HG02938 (cell line): ENCODE results near the gene SGTA.

Experiments used
- ATAC-seq: cut with Tn5 transposase; IDR thresholded peaks from one replicate; pipeline ENCODE4 v1.9.1; 2021; ENCODE audit warnings: mild to moderate bottlenecking, moderate library complexity; ENCODE audit not compliant: unreplicated experiment

Gene SGTA

DNA sequence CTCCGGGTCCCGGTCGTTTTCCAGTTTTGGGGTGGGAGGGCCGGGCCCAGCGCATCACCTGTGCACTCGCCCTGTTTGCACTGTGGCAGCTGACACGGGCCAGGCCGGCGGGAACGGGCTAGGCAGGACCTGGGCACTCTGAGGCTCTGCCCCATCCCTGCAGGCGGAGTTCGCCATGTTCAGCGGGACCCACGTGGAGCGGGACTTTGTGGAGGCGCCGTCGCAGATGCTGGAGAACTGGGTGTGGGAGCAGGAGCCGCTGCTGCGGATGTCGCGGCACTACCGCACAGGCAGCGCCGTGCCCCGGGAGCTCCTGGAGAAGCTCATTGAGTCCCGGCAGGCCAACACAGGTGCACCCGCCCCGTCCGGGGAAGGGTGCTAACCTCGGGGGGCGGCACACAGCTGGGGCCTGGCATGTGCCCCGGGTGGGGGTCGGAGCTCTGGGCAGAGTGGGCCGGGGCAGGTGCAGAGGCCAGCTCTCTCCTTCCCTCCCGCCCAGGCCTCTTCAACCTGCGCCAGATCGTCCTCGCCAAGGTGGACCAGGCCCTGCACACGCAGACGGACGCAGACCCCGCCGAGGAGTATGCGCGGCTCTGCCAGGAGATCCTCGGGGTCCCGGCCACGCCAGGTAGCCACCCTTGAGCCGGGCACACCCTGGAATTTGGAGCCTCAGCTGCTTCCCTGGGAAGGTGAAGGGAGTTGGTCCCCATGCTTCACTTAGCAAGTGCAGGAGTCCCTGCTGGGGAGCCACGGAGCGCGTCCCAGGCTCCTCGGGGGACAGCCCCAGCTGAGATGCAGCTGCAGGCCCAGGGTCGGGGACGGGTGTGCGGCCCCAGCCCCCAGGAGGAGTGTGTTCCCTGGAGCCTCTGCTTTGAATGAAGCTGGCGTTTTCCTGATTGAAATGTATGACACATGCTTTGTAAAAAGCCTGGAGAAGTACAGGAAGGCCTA, 27.3 kb upstream of the SGTA start:
- no peak for ATAC-seq

DNA sequence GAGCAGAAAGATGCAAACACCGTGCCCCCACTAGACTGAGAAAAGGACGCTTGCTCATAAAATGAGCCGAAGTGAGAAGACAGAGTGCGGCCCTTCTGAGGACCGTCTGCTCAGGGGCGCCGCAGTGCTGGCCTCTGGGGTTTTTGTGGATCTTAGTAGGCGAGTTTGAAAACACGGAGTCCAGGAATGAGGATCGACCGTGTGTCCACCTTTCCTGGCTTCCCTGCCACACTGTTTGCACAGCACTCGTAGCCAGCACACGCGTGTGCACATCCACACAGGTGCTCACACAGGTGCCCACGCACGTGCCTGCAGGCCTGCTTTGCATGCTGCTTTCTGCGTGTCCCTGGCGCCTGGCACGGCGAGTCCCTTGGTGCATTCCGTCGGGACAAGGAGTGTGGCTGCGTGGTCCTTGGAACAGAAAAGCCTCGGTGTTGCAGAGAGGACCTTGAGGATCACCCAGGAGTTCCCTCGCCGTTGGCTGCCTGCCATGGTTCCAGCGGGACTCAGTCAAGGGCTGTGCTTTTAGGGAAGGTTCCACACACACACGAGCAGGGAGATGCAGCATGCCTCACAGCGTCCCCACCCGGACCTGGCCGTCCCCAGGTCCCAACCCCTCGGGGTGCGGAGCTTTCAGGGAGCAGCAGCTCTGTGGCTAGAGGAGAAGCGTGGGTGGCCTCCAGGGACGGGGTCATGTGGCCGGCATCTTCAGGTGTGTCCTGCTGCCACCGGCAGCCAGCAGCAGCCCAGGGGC, 26.5 kb upstream of the SGTA start:
- ATAC-seq = no peak

GRCh38 chr19:2808129-2808941, 25.3 kb upstream of the SGTA start:
- ATAC-seq = no peak

GRCh38 chr19:2807379-2808128, 24.5 kb upstream of the SGTA start:
- ATAC-seq = no peak

DNA sequence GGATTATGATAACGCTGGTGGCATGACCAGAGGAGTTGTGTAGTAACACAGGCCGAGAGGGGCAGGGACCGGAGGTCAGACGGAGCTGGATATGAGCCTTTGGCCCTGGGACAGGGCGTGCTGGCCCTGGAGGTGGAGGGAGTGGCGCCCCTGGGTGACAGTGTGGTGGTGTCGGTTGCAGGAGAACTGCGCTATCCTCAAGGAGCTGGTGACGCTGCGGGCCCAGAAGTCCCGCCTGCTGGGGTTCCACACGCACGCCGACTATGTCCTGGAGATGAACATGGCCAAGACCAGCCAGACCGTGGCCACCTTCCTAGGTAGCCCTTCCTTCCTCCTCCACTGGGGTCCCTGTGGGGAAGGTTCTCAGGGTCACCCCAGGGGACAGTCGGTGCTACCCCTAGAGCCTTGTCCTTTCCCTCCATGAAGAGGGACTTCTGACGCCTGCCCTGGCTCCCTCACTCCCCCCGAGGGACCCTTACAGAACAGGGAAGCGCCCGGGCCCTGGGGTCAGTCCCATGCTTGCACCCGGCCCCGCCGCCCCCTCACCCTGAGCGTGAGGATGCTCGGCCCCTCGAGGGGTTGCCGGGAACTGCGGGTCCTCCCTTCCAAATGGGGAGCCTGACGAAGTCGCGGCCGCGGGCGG, 23.8 kb upstream of the SGTA start:
- ATAC-seq = no peak

- ATAC-seq = no peak
Observed at GRCh38 chr19:2805991-2806649, 23.0 kb upstream of the SGTA start.

GRCh38 chr19:2805261-2805900, 22.3 kb upstream of the SGTA start:
- ATAC-seq = no peak

- no peak for ATAC-seq
Observed at GRCh38 chr19:2804156-2805004, 21.3 kb upstream of the SGTA start.

DNA sequence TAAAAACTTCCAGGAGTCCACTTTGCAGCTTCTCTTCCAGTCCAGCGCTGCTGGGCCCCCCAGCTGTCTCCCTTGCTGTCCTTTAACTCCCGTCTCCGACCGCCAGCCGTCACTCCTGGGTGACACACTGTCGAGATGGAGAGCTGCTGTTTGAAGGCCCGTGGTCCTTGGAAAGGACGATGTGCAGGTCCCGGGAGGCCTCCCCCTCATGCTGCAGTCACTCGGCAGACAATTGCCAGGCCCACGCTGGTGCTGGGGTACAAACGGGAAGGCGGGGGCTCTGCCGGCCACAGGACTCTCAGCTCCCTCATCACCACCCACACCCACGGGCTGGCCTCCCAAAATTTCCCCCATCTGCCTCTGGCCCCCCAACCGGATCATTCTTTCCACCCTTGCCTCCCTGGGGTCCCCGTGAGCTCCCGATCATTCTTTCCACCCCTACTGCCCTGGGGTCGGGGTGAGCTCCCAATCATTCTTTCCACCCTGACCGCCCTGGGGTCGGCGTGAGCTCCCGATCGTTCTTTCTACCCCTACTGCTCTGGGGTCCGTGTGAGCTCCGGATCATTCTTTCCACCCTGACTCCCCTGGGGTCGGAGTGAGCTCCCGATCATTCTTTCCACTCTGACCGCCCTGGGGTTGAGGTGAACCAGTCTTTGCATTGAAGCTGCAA, 20.5 kb upstream of the SGTA start:
- no peak for ATAC-seq

DNA sequence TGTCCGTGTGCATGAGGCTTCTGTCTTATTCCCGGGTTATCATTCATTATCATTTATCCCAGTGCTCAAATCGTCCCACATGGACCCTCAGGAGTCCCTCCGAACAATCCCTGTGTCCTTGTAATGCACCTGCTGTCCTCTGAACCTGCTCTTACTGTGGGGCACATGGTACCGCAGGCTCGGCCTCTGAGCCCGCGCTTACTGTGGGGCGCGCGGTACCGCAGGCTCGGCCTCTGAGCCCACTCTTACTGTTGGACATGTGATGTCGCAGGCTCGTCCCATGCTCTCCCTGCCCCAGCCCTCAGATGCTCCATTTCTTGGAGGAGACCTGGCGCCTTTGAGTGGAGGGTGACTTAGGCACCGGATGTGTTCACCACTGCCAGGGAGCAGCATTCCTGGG, 19.8 kb upstream of the SGTA start:
- ATAC-seq = no peak

DNA sequence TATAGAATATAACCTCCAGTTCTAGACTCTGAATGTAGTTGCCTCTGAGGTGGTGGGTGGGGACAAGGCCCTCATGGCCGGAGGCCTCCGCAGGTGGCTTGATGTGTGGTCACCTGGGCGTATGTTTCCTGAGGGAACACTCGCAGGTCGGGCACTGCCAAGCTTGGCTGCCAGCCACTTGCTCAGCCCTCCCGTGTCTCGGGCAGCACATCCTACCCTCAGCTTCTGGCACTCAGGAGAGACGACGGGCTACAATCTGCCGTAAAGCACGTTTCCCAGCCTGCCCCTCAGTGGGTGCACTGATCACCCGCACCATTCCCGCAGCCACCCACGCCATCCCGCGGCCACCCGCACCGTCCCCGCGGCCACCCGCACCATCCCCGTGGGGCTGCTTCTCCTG, 17.4 kb upstream of the SGTA start:
- no peak for ATAC-seq

GRCh38 chr19:2799273-2800020, 16.4 kb upstream of the SGTA start:
- no peak for ATAC-seq

GRCh38 chr19:2798733-2799132, 15.7 kb upstream of the SGTA start:
- ATAC-seq = no peak

GRCh38 chr19:2798158-2798685, 15.1 kb upstream of the SGTA start:
- ATAC-seq = no peak

DNA sequence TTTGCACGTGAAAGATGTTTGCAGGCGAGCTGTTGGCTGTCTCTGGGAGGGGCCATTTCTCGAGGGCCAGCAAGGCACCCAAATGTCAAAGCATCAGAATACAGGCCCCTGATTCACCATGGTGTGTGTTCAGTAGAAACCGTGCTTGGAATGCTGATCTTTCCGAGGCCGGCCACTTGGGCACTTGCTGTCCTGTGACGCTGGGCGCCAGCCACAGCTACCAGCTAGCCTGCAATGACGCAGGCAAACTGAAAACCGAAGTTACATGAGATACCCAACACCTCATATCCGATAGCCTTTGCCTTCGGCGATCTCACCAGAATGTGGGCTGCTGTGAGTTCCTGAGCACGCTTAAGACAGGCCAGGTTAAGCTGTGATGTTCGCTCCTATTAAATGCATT, 14.2 kb upstream of the SGTA start:
- no peak for ATAC-seq

- ATAC-seq = no peak
Observed at GRCh38 chr19:2796659-2797266, 13.7 kb upstream of the SGTA start.
